NOMO-1 (cell line): ENCODE data around the gene TGFBR3.

Experiments
- DNase-seq, 2 experiments: peaks; one replicate each; lab custom pipeline; 2025; ENCODE audit not compliant: unreplicated experiment in 2 of 2; lab: John Stamatoyannopoulos, UW

Gene TGFBR3

GRCh38 chr1:91803847-91804545 is 82.0 kb downstream of the TGFBR3 start:
- peak; percentile 56 to 59 for DNase-seq

- peak in 1 of 2 experiments; percentile 0 for DNase-seq
Observed at GRCh38 chr1:91803123-91803522, 82.8 kb downstream of the TGFBR3 start.

GRCh38 chr1:91801496-91802115 is 84.3 kb downstream of the TGFBR3 start:
- DNase-seq: no peak

- DNase-seq: no peak
Observed at GRCh38 chr1:91799863-91800262, 86.1 kb downstream of the TGFBR3 start.

- DNase-seq: no peak
Observed at GRCh38 chr1:91799159-91799558, 86.8 kb downstream of the TGFBR3 start.

GRCh38 chr1:91798740-91799139 is 87.2 kb downstream of the TGFBR3 start:
- DNase-seq: no peak

- no peak for DNase-seq
Observed at GRCh38 chr1:91798241-91798648, 87.7 kb downstream of the TGFBR3 start.

- DNase-seq: no peak
Observed at GRCh38 chr1:91797164-91797563, 88.8 kb downstream of the TGFBR3 start.

GRCh38 chr1:91796390-91796654 is 89.6 kb downstream of the TGFBR3 start:
- DNase-seq: no peak

GRCh38 chr1:91795591-91796389 is 90.2 kb downstream of the TGFBR3 start:
- DNase-seq: no peak

- DNase-seq: no peak
Observed at GRCh38 chr1:91793877-91794276, 92.1 kb downstream of the TGFBR3 start.

- DNase-seq: no peak
Observed at GRCh38 chr1:91793189-91793588, 92.8 kb downstream of the TGFBR3 start.

- DNase-seq: no peak
Observed at GRCh38 chr1:91792489-91793071, 93.4 kb downstream of the TGFBR3 start.

GRCh38 chr1:91791691-91792488 is 94.1 kb downstream of the TGFBR3 start:
- DNase-seq: no peak

- no peak for DNase-seq
Observed at GRCh38 chr1:91791103-91791502, 94.8 kb downstream of the TGFBR3 start.

- DNase-seq: no peak
Observed at GRCh38 chr1:91790392-91790791, 95.6 kb downstream of the TGFBR3 start.

- DNase-seq: no peak
Observed at GRCh38 chr1:91789273-91789997, 96.5 kb downstream of the TGFBR3 start.

GRCh38 chr1:91787919-91788318 is 98.0 kb downstream of the TGFBR3 start:
- no peak for DNase-seq

- DNase-seq: no peak
Observed at GRCh38 chr1:91784616-91785015, 101.3 kb downstream of the TGFBR3 start.

GRCh38 chr1:91784191-91784590 is 101.8 kb downstream of the TGFBR3 start:
- no peak for DNase-seq
